Adipocyte (in vitro differentiated cells): ENCODE results near the gene KMT5C.

Experiments
- DNase-seq: peaks from one replicate; pipeline ENCODE4 v3.0.0-alpha.2; 2015; ENCODE audit warnings: low read depth
- H3K27me3 ChIP-seq: replicated peaks from 2 replicates; pipeline ENCODE4 v1.7.0; 2013; ENCODE audit warnings: mild to moderate bottlenecking, low read length, moderate library complexity; ENCODE audit not compliant: control insufficient read depth, insufficient read depth
- H3K36me3 ChIP-seq: 2 replicates; pipeline ENCODE4 v1.7.0; 2013; ENCODE audit warnings: low read length, mild to moderate bottlenecking, moderate library complexity; ENCODE audit not compliant: control insufficient read depth, insufficient read depth, severe bottlenecking
- H3K4me1 ChIP-seq: 2 replicates; pipeline ENCODE4 v1.7.0; 2013; ENCODE audit warnings: mild to moderate bottlenecking, low read length, moderate library complexity; ENCODE audit not compliant: control insufficient read depth, insufficient read depth
- H3K4me3 ChIP-seq: 2 replicates; pipeline ENCODE4 v1.7.0; 2013; ENCODE audit warnings: mild to moderate bottlenecking, low read length, moderate library complexity
- H3K9ac ChIP-seq: 2 replicates; pipeline ENCODE4 v1.7.0; 2013; ENCODE audit warnings: mild to moderate bottlenecking, low read length, moderate library complexity
- H3K9me3 ChIP-seq: 2 replicates; pipeline ENCODE4 v1.7.0; 2013; ENCODE audit warnings: mild to moderate bottlenecking, low read length, moderate library complexity; ENCODE audit not compliant: control insufficient read depth

Gene KMT5C

DNA sequence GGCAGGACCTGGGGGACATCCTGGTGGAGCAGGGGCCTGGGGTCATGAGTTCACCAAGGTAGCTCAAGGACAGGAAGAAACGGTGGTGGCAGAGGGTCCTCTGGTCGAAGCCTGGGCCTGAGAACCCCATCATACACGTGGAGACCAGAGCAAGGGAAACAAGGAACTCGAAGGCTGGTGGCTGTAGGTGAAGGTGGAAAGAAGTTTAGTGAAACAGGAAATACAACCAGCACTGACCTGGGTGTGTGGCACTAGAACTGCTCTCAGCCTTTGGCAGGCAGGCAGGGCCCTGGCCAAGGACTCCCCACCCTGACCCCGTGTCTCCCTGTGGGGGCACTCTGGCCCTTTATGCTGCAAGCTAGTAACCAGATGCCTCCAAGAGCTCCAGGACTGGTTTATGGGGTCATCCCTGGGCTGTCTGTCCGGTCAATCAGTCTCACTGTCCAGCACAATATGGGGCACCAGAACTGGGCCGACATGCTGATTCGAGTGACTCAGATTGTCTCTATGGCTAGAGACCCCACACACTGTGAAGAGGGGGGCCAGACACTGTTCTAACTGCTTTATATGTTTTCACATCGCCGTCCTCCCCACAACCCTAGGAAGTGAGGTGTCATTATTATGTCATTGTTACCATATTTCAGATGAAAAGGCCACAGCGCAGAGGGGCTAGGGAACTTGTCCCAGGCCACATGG is 11.1 kb downstream of the KMT5C start:
- Histone ChIP-seq H3K9ac (no peak overlapping the region), H3K4me3 (no peak overlapping the region), H3K36me3 (no peaks in the 10 kb centered on the region), H3K4me1 (peaks cover 8% of the 10 kb centered on the region), H3K27me3 (peaks cover 33% of the 10 kb centered on the region), H3K9me3 (no peaks in the 10 kb centered on the region)
- no peak for DNase-seq

DNA sequence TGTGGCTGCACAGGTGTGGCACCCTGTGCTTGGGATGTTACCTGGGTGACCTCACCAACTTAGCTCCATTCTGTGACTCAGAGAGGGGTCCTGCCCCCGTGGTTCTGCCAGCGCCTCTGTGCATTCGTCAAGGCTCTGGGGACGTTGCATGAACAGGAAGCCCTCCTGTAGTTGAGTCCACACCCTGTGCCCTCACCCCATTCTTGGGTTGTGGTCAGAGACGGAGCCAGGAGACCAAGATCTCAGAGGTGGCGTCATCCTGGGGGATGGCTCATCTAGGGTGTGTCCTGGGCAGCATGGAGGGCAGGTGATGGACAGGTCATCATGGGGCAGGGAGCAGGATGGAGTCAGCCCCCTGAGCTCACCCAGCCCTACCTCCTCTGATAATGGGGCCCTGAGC is 12.4 kb downstream of the KMT5C start:
- Histone ChIP-seq H3K27me3 (peaks cover 34% of the 10 kb centered on the region), H3K9me3 (no peaks in the 10 kb centered on the region), H3K9ac (no peak overlapping the region), H3K36me3 (no peaks in the 10 kb centered on the region), H3K4me3 (no peak overlapping the region), H3K4me1 (no peaks in the 10 kb centered on the region)
- DNase-seq = no peak

DNA sequence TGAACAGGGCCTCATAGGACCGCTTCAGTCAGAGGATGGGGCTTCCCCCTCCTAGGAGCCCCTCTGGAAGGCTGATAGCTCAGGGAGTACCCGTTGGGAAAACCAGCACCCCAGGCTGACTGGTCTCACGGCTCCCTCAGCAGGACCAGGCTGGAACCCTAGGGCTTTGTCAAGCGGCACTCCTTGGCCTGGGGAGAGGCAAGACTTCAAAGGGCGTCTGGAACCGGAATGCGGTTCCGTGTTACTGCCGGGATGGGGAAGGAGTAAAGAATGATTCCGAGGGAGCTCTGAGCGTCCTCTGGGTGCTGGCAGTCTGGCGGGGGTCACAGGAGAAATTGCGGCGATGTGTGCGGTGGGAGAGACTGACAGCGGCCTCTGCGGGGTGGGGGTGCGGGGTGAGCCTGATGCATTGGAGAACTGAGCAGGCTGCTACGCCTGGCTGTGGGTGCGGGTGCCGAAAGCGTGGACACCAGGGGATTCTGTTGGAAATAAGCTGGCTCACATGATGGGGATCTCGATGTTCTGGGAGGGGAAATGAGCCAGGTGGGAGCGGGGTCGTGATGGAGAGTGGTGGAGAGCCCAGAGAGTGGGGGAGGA is 13.0 kb downstream of the KMT5C start:
- no peaks in the 10 kb centered on the region for H3K36me3 ChIP-seq
- no peaks in the 10 kb centered on the region for H3K4me1 ChIP-seq
- DNase-seq = no peak
- no peak overlapping the region for H3K9ac ChIP-seq
- H3K27me3 ChIP-seq = peaks cover 37% of the 10 kb centered on the region
- no peak overlapping the region for H3K4me3 ChIP-seq
- H3K9me3 ChIP-seq = no peaks in the 10 kb centered on the region

DNA sequence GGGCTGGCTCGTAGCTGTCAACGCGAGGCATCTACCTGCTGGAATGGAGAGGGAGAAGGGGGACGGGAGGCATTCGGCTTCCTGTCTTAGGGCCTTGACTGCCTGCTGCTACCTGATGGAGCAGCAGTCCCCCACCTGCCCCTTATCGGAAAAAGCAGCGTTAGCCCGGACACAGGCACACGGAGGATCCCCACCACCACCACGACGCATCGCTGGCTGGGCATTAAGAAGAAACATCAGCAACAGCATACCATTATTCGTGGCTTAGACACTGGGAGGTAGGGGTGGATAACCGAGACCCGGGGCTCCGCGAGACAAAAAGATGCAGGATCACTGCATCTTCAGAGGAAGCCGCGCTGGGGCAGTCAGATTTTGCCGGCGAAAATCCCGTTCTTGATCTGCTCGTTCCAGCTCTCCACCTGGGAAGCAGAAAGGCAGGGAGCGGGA is 13.7 kb downstream of the KMT5C start:
- Histone ChIP-seq H3K9ac (no peak overlapping the region), H3K36me3 (no peaks in the 10 kb centered on the region), H3K4me3 (peak overlapping the region; percentile 54), H3K9me3 (no peaks in the 10 kb centered on the region), H3K27me3 (peaks cover 37% of the 10 kb centered on the region), H3K4me1 (no peaks in the 10 kb centered on the region)
- DNase-seq = no peak

DNA sequence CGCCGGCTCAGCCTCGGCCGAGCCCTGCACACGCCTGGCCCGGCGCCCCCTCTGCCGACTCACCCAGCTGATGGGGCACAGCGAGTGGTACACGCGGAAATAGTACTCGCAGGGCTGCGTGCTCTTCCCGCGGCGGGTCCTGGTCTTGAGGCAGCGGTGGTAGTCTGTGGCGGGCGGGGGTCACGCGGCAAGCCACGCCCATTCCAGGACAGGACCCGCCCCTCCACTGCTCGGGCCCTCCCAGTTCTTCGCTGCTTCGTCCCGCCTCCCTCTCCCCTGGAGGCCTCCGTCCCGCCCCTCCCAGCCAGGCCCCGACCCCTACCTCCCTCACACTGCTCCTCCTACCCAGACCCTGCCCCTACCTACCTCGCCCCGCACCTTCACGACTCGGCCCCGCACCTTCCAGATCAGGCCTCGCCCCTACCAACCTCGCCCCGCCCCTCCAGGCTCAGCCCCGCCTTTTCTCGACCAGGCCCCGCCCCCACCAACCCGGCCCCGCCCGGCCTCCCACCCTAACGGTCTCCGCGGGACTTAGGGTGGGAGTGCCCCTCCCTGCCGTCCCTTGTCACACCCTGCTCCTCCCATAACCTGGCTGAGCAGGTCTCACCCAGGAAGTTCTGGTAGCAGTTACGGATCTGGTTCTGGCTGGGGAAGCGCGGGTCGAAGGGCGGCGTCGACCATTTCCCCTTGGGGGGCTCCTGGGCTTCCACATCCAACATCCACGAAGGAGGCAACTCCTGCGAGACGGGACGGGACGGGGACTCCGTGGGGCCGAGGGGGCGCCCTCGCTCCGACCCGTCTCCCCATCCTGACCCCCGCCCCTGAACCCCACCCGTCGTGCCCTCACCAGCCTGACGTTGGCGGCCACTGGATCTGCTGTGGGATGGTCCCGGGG is 14.4 kb downstream of the KMT5C start:
- Histone ChIP-seq H3K4me3 (peak overlapping the region; percentile 54), H3K4me1 (no peaks in the 10 kb centered on the region), H3K9ac (no peak overlapping the region), H3K27me3 (peaks cover 37% of the 10 kb centered on the region), H3K36me3 (no peaks in the 10 kb centered on the region), H3K9me3 (no peaks in the 10 kb centered on the region)
- peak; percentile 74 for DNase-seq

DNA sequence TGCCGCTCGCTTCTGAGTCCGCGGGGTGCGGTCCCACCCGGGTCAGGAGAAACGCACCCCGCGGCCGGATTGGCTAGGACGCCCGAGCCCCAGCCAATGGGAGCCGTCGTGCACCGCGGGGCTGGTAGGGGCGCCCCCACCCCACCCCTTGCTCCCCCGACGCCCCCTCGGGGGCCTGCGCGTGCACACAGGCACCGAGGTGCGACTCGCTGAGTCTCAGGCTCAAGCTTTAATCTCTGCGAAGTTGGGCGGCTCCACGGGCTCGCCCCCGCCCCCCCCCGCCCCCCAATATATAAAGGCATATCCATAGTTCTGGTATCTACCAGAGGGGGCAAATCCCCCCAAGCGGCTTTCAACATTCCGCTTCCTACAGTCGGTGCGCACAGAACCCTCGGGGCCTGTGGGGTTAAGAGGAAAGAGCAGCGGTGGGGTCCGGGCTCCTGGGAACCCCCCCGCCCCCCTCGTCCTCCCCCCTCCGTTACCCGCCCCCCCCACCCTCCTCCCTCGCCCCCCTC is 15.1 kb downstream of the KMT5C start, which contains the start of gene COX6B2:
Gene COX6B2 (minus strand): TSS at position 22 of the 515 bp plus-strand sequence. CDS start 198 bp downstream, outside the sequence.
- peak within 1 kb of the TSS; percentile 54 for H3K4me3 ChIP-seq
- H3K9me3 ChIP-seq = no peaks in the 10 kb centered on the region
- no peak for DNase-seq
- H3K9ac ChIP-seq = no peak within 1 kb of the TSS
- peaks cover 37% of the 10 kb centered on the region for H3K27me3 ChIP-seq
- no peaks in the 10 kb centered on the region for H3K4me1 ChIP-seq
- no peaks in the 10 kb centered on the region for H3K36me3 ChIP-seq

DNA sequence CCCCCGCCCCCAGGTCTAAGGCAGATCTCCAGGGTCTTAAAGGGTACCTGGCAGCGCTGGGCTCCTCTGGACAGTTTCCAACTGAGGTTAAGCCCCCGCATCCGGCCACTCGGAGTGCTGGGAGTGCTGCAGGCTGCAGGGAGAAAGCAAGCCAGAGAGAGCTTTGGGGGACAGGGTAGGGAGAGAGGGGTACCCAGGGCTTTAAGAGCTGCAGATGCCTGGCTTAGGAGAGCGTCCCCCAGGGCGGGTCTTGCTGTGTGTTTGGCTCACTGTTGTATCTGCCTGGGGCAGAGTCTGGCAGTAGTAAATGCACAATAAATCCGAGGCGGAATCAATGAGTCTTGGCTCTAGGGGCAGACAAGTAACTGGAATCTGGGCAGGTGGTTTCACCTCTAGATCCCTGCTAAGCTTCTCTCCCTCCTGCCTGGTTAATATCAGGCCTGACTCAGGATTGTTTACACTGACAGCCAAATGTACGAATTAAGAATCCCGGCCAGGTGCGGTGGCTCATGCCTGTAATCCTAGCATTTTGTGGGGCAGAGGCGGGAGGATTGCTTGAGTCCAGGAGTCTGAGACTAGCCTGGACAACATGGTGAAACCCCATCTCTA is 15.6 kb downstream of the KMT5C start:
- DNase-seq = no peak
- Histone ChIP-seq H3K9me3 (no peaks in the 10 kb centered on the region), H3K4me3 (no peak overlapping the region), H3K27me3 (peaks cover 37% of the 10 kb centered on the region), H3K9ac (no peak overlapping the region), H3K36me3 (no peaks in the 10 kb centered on the region), H3K4me1 (no peaks in the 10 kb centered on the region)

DNA sequence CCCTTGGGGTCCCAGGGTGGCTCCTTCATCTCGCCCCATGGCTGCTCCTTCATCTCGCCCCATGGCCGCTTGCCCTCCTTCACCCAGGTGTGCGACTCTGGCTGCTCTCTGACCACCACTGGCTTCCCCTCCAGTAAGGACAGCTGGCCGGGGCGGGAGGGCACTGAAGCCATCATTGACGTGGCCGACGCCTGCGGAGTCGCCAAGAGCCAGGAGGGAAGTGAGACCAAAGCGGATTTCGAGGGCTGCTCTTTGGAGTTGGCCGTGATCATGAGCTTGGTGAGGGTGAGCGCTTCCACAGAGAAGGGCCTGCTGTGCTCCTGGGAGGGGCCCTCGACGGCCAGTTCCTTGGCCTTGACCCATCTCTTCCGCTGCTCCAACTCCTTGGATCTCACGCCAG is 18.8 kb downstream of the KMT5C start:
- Histone ChIP-seq H3K27me3 (peaks cover 10% of the 10 kb centered on the region), H3K4me3 (no peak overlapping the region), H3K4me1 (no peaks in the 10 kb centered on the region), H3K9me3 (no peaks in the 10 kb centered on the region), H3K9ac (no peak overlapping the region), H3K36me3 (no peaks in the 10 kb centered on the region)
- DNase-seq = no peak

DNA sequence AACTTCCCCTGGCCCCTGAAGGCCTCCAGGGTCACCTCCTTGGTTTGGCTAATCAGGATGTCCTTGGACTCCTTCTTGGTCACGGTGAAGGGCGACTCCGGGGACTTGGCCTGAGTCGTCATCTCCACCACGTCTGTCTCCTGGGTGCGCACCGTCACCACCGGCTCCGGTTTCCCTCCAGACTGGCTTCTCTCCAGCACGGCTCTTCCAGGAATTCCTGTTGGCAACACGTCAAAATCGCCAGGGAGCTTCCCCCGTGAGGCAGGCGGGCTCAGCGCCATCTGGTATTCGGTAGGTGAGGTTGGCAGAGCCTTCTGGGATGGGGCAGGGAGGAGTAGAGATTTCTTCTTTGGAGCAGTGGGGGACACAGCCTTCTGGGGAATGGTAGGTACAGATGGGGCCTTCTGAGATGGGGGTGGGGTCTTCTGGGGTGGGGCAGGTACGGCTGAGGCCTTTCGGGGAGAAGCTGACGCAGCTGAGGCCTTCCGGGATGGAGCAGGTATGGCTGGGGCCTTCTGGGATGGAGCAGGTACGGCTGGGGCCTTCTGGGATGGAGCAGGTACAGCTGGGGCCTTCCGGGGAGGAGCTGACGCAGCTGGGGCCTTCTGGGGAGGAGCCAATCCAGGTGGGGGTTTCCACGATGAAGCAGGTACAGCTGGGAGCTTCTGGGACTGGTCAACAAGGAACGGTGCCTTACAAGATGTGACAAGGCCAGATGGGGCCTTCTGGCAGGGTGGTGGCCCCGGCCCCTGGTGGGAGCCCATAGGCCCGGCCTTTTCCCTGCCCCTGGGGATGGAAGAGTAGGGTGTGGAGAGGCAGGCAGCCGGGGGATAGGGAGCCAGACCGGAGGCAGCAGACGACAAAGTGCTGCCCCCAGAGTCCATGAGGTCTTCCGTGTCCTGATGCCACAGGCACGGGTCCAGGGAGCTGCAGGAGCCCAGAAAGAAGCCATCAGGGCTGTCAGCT is 19.6 kb downstream of the KMT5C start:
- no peak for DNase-seq
- no peaks in the 10 kb centered on the region for H3K4me1 ChIP-seq
- no peak overlapping the region for H3K9ac ChIP-seq
- no peaks in the 10 kb centered on the region for H3K9me3 ChIP-seq
- H3K4me3 ChIP-seq = no peak overlapping the region
- H3K36me3 ChIP-seq = no peaks in the 10 kb centered on the region
- H3K27me3 ChIP-seq = peaks cover 6% of the 10 kb centered on the region

DNA sequence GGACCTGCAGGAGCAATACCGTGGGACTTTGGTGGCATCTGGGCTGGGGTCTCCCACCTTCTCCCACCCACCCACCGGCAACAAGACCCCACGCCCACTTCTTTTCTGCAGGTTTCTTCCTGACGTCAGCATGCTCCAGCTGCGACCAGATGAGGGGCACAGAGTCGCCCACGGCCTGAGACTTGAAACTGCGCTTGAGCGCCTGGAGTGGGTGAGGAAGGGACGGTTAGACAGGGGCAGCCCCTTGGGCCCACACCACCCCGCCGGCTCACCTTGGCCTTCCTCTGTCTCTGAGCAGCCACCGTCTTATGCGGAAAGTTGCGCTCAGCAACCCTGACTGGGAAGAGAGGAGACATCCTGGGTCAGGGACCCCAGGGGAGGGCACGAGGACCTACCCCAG is 21.2 kb downstream of the KMT5C start:
- Histone ChIP-seq H3K27me3 (peaks cover 5% of the 10 kb centered on the region), H3K36me3 (no peaks in the 10 kb centered on the region), H3K9ac (no peak overlapping the region), H3K4me1 (no peaks in the 10 kb centered on the region), H3K9me3 (no peaks in the 10 kb centered on the region), H3K4me3 (no peak overlapping the region)
- no peak for DNase-seq
